IMR-90 (cell line): Measurements from ENCODE around the gene SCRN2. TPM values are rescaled to one million over a fixed set of nuclear protein-coding genes. Genes with fewer than 3 reads are reported as not detected.

Experiments
- ATAC-seq: fragments of 200-7000 bp; cut with Tn5 transposase; 2 replicates; pipeline ENCODE4 v1.9.1; 2020; ENCODE audit warnings: low read depth, mild to moderate bottlenecking, moderate library complexity
- BruUV-seq: library from RNA; stranded (reverse); fragments of 400-500 nt; replicated peaks from 2 replicates; lab custom pipeline; 2021; lab: Mats Ljungman, UMichigan
- CTCF ChIA-PET: fragments of 300-600 bp; formaldehyde crosslinking; extraction: SDS; loops from one replicate; lab custom pipeline; 2021; ENCODE audit warnings: antibody characterized with exemption; lab: Yijun Ruan, JAX
- POLR2A ChIA-PET: fragments of 300-600 bp; sonication (Branson Sonifier 250); formaldehyde crosslinking; loops from one replicate; lab custom pipeline; 2022; ENCODE audit warnings: antibody characterized with exemption; ENCODE audit not compliant: unreplicated experiment; lab: Charles Lee
- DNase-seq: peaks from one replicate; pipeline ENCODE4 v3.0.0; 2013
- H2AFZ ChIP-seq: replicated peaks from 2 replicates; pipeline ENCODE3; 2013; ENCODE audit warnings: low read length, mild to moderate bottlenecking; ENCODE audit not compliant: poor library complexity
- H2AK5ac ChIP-seq: 2 replicates; pipeline ENCODE4 v1.6.1; 2013; ENCODE audit warnings: low read depth, low read length, inconsistent platforms
- H2AK9ac ChIP-seq: replicated peaks from 2 replicates; pipeline ENCODE3; 2013; ENCODE audit warnings: mild to moderate bottlenecking, low read depth, low read length, moderate library complexity; ENCODE audit not compliant: poor library complexity
- H2BK120ac ChIP-seq: 2 replicates; pipeline ENCODE4 v1.6.1; 2013; ENCODE audit warnings: low read depth, low read length, inconsistent platforms
- H2BK15ac ChIP-seq: 3 replicates; pipeline ENCODE4 v1.6.1; 2013; ENCODE audit warnings: low read depth, low read length, inconsistent platforms
- H2BK20ac ChIP-seq: 2 replicates; pipeline ENCODE4 v1.6.1; 2013; ENCODE audit warnings: low read depth, mild to moderate bottlenecking, inconsistent platforms, low read length, moderate library complexity
- H2BK5ac ChIP-seq: 2 replicates; pipeline ENCODE4 v1.6.1; 2013; ENCODE audit warnings: mild to moderate bottlenecking, low read depth, low read length, inconsistent platforms; ENCODE audit not compliant: poor library complexity, severe bottlenecking
- H3K14ac ChIP-seq: replicated peaks from 2 replicates; pipeline ENCODE4 v1.6.1; 2013; ENCODE audit warnings: low read depth, low read length, inconsistent platforms
- H3K18ac ChIP-seq: 2 replicates; pipeline ENCODE4 v1.6.1; 2013; ENCODE audit warnings: low read depth, low read length, control low read depth
- H3K23ac ChIP-seq: 2 replicates; pipeline ENCODE4 v1.6.1; 2013; ENCODE audit warnings: low read depth, low read length, inconsistent platforms
- H3K27ac ChIP-seq: 2 replicates; pipeline ENCODE4 v1.5.1; 2013; ENCODE audit warnings: mild to moderate bottlenecking, control low read depth, low read length; ENCODE audit not compliant: insufficient read depth
- H3K27me3 ChIP-seq: 2 replicates; pipeline ENCODE4 v1.6.1; 2013; ENCODE audit warnings: low read length; ENCODE audit not compliant: control insufficient read depth, insufficient read depth
- H3K36me3 ChIP-seq: 2 replicates; pipeline ENCODE4 v1.6.1; 2013; ENCODE audit warnings: low read length, mixed read lengths; ENCODE audit not compliant: control insufficient read depth, insufficient read depth
- H3K4ac ChIP-seq: 2 replicates; pipeline ENCODE4 v1.6.1; 2013; ENCODE audit warnings: low read depth, low read length, inconsistent platforms
- H3K4me1 ChIP-seq: 2 replicates; pipeline ENCODE4 v1.6.1; 2013; ENCODE audit warnings: low read length, mixed read lengths; ENCODE audit not compliant: control insufficient read depth, insufficient read depth
- H3K4me2 ChIP-seq: 2 replicates; pipeline ENCODE4 v1.6.1; 2013; ENCODE audit warnings: low read depth, mild to moderate bottlenecking, control low read depth, low read length, moderate library complexity
- H3K4me3 ChIP-seq: 2 replicates; pipeline ENCODE4 v1.5.1; 2013; ENCODE audit warnings: low read depth, mild to moderate bottlenecking, control low read depth, low read length, moderate library complexity; ENCODE audit not compliant: insufficient read depth
- H3K56ac ChIP-seq: 2 replicates; pipeline ENCODE4 v1.6.1; 2013; ENCODE audit warnings: low read length, inconsistent platforms; ENCODE audit not compliant: insufficient read depth; ENCODE audit errors: extremely low read depth
- H3K79me1 ChIP-seq, 2 experiments: 2 replicates each; pipeline ENCODE4 v1.6.1; 2013; ENCODE audit warnings: low read length in 2 of 2, inconsistent platforms in 1 of 2, low read depth in 1 of 2
- H3K9ac ChIP-seq: 2 replicates; pipeline ENCODE4 v1.6.1; 2013; ENCODE audit warnings: low read depth, low read length, control low read depth
- H3K9me1 ChIP-seq: 2 replicates; pipeline ENCODE4 v1.6.1; 2013; ENCODE audit warnings: low read length, inconsistent platforms; ENCODE audit not compliant: insufficient read depth
- H3K9me3 ChIP-seq: 2 replicates; pipeline ENCODE4 v1.6.1; 2013; ENCODE audit warnings: low read length; ENCODE audit not compliant: control insufficient read depth, insufficient read depth
- H4K20me1 ChIP-seq: 2 replicates; pipeline ENCODE4 v1.6.1; 2013; ENCODE audit warnings: low read length, inconsistent platforms; ENCODE audit not compliant: insufficient read depth
- H4K5ac ChIP-seq: 2 replicates; pipeline ENCODE4 v1.6.1; 2013; ENCODE audit warnings: mild to moderate bottlenecking, low read depth, low read length, control low read depth
- H4K8ac ChIP-seq, 2 experiments: 2 replicates each; pipeline ENCODE4 v1.6.1; 2013; ENCODE audit warnings: low read depth in 2 of 2, low read length in 2 of 2, control low read depth in 1 of 2, inconsistent platforms in 1 of 2
- H4K91ac ChIP-seq: 2 replicates; pipeline ENCODE4 v1.6.1; 2013; ENCODE audit warnings: low read depth, low read length, inconsistent platforms; ENCODE audit not compliant: insufficient read depth
- BHLHE40 ChIP-seq: fragments of 150-350 bp; IDR thresholded peaks from 2 replicates; pipeline ENCODE4 v1.6.1; 2016; ENCODE audit warnings: mild to moderate bottlenecking, low read depth, low read length
- CEBPB ChIP-seq: IDR thresholded peaks from 2 replicates; pipeline ENCODE4 v1.6.1; 2012; ENCODE audit warnings: low read depth, low read length, improper control_type of control experiment
- CHD1 ChIP-seq: IDR thresholded peaks from 2 replicates; pipeline ENCODE4 v1.6.1; 2012; ENCODE audit warnings: low read depth, low read length, improper control_type of control experiment
- FOS ChIP-seq: fragments of 150-350 bp; IDR thresholded peaks from 2 replicates; pipeline ENCODE4 v1.6.1; 2016; ENCODE audit warnings: low read depth, low read length
- MAFK ChIP-seq: IDR thresholded peaks from 2 replicates; pipeline ENCODE4 v1.6.1; 2012; ENCODE audit warnings: low read depth, low read length, improper control_type of control experiment
- MAZ ChIP-seq: IDR thresholded peaks from 2 replicates; pipeline ENCODE4 v1.6.1; 2012; ENCODE audit warnings: low read depth, mild to moderate bottlenecking, low read length, improper control_type of control experiment, moderate library complexity, borderline replicate concordance
- MXI1 ChIP-seq: IDR thresholded peaks from 2 replicates; pipeline ENCODE4 v1.6.1; 2012; ENCODE audit warnings: low read depth, mild to moderate bottlenecking, low read length, moderate library complexity, borderline replicate concordance
- NFE2L2 ChIP-seq: fragments of 150-350 bp; IDR thresholded peaks from 2 replicates; pipeline ENCODE4 v1.6.1; 2016; ENCODE audit warnings: low read depth, mild to moderate bottlenecking, low read length
- POLR2A ChIP-seq: IDR thresholded peaks from 2 replicates; pipeline ENCODE4 v1.6.1; 2012; ENCODE audit warnings: mild to moderate bottlenecking, low read depth, low read length
- RAD21 ChIP-seq: IDR thresholded peaks from 2 replicates; pipeline ENCODE4 v1.6.1; 2012; ENCODE audit warnings: low read length, improper control_type of control experiment
- RCOR1 ChIP-seq: IDR thresholded peaks from 2 replicates; pipeline ENCODE4 v1.6.1; 2012; ENCODE audit warnings: mild to moderate bottlenecking, low read length, improper control_type of control experiment; ENCODE audit not compliant: insufficient replicate concordance
- RFX5 ChIP-seq: IDR thresholded peaks from 2 replicates; pipeline ENCODE4 v1.8.0; 2012; ENCODE audit warnings: low read depth, mild to moderate bottlenecking, low read length, moderate library complexity
- SMC3 ChIP-seq: fragments of 150-350 bp; IDR thresholded peaks from 2 replicates; pipeline ENCODE4 v1.6.1; 2016; ENCODE audit warnings: low read depth, mild to moderate bottlenecking, antibody characterized with exemption, low read length, moderate library complexity
- WGBS, 2 experiments: methylation state at CpG; one replicate each; pipeline versions ENCODE4 v1.1.5 to v1.1.7; 2013; ENCODE audit warnings: missing lambda C conversion rate in 2 of 2; ENCODE audit not compliant: insufficient read length in 1 of 2; ENCODE audit errors: extremely low coverage in 2 of 2; 5-methylcytosine and 5-hydroxymethylcytosine counted together
- dilution Hi-C: fragments of 300-500 bp; cut with HindIII; formaldehyde crosslinking; loops from one replicate; pipeline ENCODE4 v1.14.3; 2018; ENCODE audit warnings: low sequenced_read_pairs; ENCODE audit not compliant: unreplicated experiment
- in situ Hi-C: fragments of 300-500 bp; cut with MboI; formaldehyde crosslinking; loops from 3 replicates; pipeline ENCODE4 v1.14.3; 2019; ENCODE audit warnings: low sequenced_read_pairs, inconsistent platforms, mixed read lengths
- intact Hi-C: fragments of 100-400 bp; cut with micrococcal nuclease; formaldehyde crosslinking; loops from 2 replicates; pipeline ENCODE4 v1.10.0; 2022
- polyA plus RNA-seq, 3 experiments: library from polyadenylated mRNA; depleted of rRNA; stranded (reverse); fragments of >200 nt; gene quantifications; 2 replicates each; pipeline ENCODE4 v1.2.3, GENCODE V29; 2012; ENCODE audit warnings: low replicate concordance in 1 of 3
- total RNA-seq: library from RNA; depleted of rRNA; stranded (reverse); fragments of >200 nt; gene quantifications from 2 replicates; pipeline ENCODE4 v1.2.3, GENCODE V29; 2012
- TF ChIP-seq, protein P1 (sequence below): fragments of 150-350 bp; IDR thresholded peaks from 2 replicates; pipeline ENCODE4 v1.6.1; 2017; ENCODE audit warnings: mild to moderate bottlenecking, antibody characterized with exemption, low read length, low read depth
- TF ChIP-seq, protein P2 (sequence below): fragments of 150-350 bp; IDR thresholded peaks from 2 replicates; pipeline ENCODE4 v1.6.1; 2016; ENCODE audit warnings: low read depth, mild to moderate bottlenecking, low read length, moderate library complexity, borderline replicate concordance
- TF ChIP-seq, protein P3 (sequence below): conservative IDR thresholded peaks from 2 replicates; pipeline ENCODE4 v1.5.1; 2012; ENCODE audit warnings: mild to moderate bottlenecking, low read depth, low read length, improper control_type of control experiment

Gene SCRN2
- total and polyA plus RNA-seq, 2 of the 4 experiments (the other 2 are of a cell fraction), result 17.2 to 31.0 TPM

DNA sequence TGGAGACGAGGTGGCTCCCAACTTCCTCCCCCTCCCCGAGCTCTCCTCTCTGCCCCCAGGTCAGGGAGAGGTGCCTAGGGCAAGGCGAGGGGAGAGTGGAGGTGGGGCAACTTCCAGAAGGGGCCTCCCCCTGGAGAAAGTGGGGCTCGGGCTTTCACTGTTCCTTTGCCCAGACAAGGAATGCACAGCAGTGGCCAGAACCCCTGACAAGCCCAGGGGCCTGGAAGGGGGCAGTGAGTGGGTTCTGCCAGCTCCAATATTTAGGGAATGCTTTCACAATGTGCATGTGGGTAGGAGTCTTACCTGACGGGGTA, 43.3 kb upstream of the SCRN2 start:
- in situ Hi-C loops, result no loop called here
- CTCF ChIA-PET, result interaction anchor here (0.7 to 4.8 kb wide), 3 partner anchors 22 to 43 kb away, joined by 3 to 18 read pairs (median 4); partner anchors contain the start of gene SCRN2
- H2BK15ac ChIP-seq, result no peak overlapping the region

More for the DNA sequence above, 43.3 kb upstream of the SCRN2 start:
- Histone ChIP-seq H3K4me3 (no peak overlapping the region), H3K18ac (no peak overlapping the region), H4K8ac (no peak overlapping the region), H4K20me1 (no peaks in the 10 kb centered on the region), H3K9ac (no peak overlapping the region), H3K27me3 (peaks cover 8% of the 10 kb centered on the region), H2AK5ac (no peak overlapping the region), H3K56ac (no peak overlapping the region), H3K4me2 (no peak overlapping the region), H3K23ac (no peak overlapping the region), H3K79me1 (no peaks in the 10 kb centered on the region), H3K9me3 (no peaks in the 10 kb centered on the region), H2AK9ac (no peak overlapping the region), H3K14ac (no peak overlapping the region), H2BK120ac (no peak overlapping the region), H4K5ac (no peak overlapping the region), H4K91ac (no peak overlapping the region), H3K9me1 (no peaks in the 10 kb centered on the region), H3K4ac (no peak overlapping the region), H2BK20ac (no peak overlapping the region), H3K4me1 (no peaks in the 10 kb centered on the region), H2AFZ (peak overlapping the region; percentile 32), H2BK5ac (no peak overlapping the region), H3K27ac (no peak overlapping the region), H3K36me3 (no peaks in the 10 kb centered on the region)
- no peak; the same call in 1 of the 2 replicates for ATAC-seq
- no peak for TF ChIP-seq CEBPB
- no peak for TF ChIP-seq RCOR1
- TF ChIP-seq NFE2L2, result no peak
- no peak for TF ChIP-seq POLR2A
- TF ChIP-seq FOS, result no peak
- no peak for TF ChIP-seq MXI1
- TF ChIP-seq BHLHE40, result no peak
- no peak for TF ChIP-seq SMC3
- TF ChIP-seq RFX5, result no peak
- TF ChIP-seq, protein P1, sequence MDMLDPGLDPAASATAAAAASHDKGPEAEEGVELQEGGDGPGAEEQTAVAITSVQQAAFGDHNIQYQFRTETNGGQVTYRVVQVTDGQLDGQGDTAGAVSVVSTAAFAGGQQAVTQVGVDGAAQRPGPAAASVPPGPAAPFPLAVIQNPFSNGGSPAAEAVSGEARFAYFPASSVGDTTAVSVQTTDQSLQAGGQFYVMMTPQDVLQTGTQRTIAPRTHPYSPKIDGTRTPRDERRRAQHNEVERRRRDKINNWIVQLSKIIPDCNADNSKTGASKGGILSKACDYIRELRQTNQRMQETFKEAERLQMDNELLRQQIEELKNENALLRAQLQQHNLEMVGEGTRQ, result no peak
- TF ChIP-seq MAFK, result no peak
- TF ChIP-seq, protein P2, sequence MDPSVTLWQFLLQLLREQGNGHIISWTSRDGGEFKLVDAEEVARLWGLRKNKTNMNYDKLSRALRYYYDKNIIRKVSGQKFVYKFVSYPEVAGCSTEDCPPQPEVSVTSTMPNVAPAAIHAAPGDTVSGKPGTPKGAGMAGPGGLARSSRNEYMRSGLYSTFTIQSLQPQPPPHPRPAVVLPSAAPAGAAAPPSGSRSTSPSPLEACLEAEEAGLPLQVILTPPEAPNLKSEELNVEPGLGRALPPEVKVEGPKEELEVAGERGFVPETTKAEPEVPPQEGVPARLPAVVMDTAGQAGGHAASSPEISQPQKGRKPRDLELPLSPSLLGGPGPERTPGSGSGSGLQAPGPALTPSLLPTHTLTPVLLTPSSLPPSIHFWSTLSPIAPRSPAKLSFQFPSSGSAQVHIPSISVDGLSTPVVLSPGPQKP, result no peak
- TF ChIP-seq MAZ, result no peak
- TF ChIP-seq, protein P3, sequence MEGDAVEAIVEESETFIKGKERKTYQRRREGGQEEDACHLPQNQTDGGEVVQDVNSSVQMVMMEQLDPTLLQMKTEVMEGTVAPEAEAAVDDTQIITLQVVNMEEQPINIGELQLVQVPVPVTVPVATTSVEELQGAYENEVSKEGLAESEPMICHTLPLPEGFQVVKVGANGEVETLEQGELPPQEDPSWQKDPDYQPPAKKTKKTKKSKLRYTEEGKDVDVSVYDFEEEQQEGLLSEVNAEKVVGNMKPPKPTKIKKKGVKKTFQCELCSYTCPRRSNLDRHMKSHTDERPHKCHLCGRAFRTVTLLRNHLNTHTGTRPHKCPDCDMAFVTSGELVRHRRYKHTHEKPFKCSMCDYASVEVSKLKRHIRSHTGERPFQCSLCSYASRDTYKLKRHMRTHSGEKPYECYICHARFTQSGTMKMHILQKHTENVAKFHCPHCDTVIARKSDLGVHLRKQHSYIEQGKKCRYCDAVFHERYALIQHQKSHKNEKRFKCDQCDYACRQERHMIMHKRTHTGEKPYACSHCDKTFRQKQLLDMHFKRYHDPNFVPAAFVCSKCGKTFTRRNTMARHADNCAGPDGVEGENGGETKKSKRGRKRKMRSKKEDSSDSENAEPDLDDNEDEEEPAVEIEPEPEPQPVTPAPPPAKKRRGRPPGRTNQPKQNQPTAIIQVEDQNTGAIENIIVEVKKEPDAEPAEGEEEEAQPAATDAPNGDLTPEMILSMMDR, result no peak
- no peak for TF ChIP-seq CHD1
- TF ChIP-seq RAD21, result no peak
- intact Hi-C loops (no loop called here), dilution Hi-C loops (no loop called here)
- BruUV-seq, result no TSS peak
- no peak for DNase-seq
- WGBS, 2 experiments, result no CpG with 5 or more reads among the region's 5 CpGs
- POLR2A ChIA-PET, result no interaction called here
